Measurements from ENCODE around the gene CLDN20.
"Not testable (repeated sequence)": the region's sequence is repeated elsewhere in the genome, so short reads cannot be mapped to it uniquely, and the experiment has no call there.

The CLDN20 gene, protein sequence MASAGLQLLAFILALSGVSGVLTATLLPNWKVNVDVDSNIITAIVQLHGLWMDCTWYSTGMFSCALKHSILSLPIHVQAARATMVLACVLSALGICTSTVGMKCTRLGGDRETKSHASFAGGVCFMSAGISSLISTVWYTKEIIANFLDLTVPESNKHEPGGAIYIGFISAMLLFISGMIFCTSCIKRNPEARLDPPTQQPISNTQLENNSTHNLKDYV

GRCh38 chr6:155263373-155264063 lies at the start of gene CLDN20:
Gene CLDN20 (plus strand): TSS chr6:155264013. CDS start chr6:155275720, 11,707 bp downstream.
- in situ Hi-C loops (cut with HindIII; ENCODE audit: low sequenced_read_pairs) = no loop called here

DNA sequence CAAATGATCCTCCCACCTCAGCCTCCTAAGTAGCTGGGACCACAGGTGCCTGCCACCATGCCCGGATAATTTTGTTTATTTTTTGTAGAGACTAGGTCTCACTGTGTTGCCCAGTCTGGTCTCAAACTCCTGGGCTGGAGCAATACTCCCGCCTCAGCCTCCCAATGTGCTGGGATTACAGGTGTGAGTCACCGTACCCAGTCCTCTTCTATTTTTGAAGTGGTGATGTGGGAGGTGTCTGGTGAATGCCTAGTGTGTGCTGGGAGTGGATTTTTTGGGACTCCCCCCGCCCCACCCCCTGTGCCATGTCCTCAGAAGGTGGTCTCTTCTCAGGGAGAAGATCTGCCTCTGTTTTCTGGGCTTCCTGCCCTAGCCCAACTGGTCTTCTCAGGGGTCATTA lies 47.9 kb upstream of the CLDN20 start:
- in situ Hi-C loops (cut with HindIII; ENCODE audit: low sequenced_read_pairs) = no loop called here

DNA sequence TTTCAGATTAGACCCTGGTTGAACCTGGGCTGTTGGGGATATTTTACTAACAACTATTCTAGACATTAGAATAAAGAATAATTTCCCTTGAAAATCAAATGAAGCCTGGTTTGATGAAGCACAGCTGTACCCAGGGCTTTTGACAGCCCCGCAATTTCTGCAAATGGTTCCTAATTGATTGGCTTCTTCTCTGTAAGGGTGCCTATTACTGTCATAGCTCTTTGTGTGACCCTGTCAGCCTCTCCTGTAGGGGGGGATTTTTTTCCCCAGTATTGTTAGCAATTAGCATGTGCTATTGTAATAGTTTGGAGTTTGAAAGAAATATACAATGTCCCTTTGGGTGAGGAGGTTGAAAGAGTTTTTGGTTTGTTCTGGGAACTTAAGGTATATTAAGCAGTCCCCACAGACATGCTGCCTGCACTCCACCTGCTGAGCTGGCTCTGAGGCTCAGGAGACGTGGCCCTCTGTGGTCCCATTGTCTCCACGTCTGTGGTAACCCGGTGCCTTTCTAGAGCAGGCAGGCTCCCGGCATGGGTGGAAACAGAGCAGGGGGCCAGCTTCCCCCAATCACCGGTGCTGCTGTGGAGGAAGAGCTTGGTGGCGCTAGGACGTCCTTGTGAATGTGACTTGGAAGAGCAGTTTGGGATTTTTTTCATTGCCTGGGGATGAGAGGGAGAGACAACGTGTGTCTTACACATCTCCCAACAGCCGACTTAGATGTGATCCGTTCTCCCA lies 47.3 kb upstream of the CLDN20 start:
- in situ Hi-C loops (cut with HindIII; ENCODE audit: low sequenced_read_pairs) = no loop called here

DNA sequence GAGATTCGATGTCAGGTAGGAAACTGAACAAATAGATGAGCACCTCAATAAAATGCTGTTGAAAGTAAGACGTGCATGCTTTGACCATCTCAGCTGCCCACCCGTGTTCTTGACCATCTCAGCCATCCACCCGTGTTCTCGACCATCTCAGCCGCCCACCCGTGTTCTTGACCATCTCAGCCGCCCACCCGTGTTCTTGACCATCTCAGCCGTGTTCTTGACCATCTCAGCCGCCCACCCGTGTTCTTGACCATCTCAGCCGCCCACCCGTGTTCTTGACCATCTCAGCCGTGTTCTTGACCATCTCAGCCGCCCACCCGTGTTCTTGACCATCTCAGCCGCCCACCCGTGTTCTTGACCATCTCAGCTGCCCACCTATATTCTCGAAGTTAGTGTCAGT lies 45.1 kb upstream of the CLDN20 start:
- in situ Hi-C loops (cut with HindIII; ENCODE audit: low sequenced_read_pairs) = not testable (repeated sequence)

DNA sequence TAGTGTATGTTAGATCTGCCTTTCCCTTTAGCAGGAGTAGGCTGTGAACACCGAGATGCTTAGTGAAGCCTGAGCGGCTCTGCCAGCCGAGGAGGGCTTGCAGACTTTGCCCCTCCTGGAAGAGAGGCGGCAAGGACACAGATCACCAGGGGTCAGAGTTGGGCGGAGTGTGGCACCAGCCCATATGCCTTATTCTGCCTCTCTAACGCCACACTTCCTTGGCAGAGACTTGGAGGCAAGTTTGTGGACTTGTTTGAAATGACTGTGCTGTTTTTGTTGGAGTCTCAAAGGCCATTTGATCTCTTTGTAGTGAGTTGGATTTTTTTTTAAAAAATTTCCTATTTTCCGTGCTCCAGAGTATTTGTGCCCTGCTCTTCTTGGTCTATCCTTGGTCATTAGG lies 44.5 kb upstream of the CLDN20 start:
- in situ Hi-C loops (cut with HindIII; ENCODE audit: low sequenced_read_pairs) = no loop called here

GRCh38 chr6:155219858-155220301 lies 43.9 kb upstream of the CLDN20 start:
- in situ Hi-C loops (cut with HindIII; ENCODE audit: low sequenced_read_pairs) = no loop called here

GRCh38 chr6:155221086-155221485 lies 42.7 kb upstream of the CLDN20 start:
- in situ Hi-C loops (cut with HindIII; ENCODE audit: low sequenced_read_pairs) = no loop called here

DNA sequence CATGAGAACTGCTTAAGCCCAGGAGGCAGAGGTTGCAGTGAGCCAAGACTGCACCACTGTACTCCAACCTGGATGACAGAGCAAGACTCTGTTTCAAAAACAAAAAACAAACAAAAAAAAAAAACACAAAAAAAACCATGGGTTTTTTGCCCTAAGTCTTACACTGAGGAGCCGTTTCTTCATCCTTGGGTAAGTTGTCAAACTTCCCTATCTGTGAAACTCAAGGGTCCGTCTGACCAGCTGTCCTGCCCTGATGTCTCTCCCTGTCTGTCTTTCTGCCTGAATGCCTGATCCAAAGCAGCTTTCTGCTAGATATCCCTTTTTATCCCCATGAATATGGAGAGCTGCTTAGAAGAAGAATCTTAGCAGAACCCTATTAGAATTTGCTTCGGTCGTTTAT lies 41.3 kb upstream of the CLDN20 start:
- in situ Hi-C loops (cut with HindIII; ENCODE audit: low sequenced_read_pairs) = no loop called here

DNA sequence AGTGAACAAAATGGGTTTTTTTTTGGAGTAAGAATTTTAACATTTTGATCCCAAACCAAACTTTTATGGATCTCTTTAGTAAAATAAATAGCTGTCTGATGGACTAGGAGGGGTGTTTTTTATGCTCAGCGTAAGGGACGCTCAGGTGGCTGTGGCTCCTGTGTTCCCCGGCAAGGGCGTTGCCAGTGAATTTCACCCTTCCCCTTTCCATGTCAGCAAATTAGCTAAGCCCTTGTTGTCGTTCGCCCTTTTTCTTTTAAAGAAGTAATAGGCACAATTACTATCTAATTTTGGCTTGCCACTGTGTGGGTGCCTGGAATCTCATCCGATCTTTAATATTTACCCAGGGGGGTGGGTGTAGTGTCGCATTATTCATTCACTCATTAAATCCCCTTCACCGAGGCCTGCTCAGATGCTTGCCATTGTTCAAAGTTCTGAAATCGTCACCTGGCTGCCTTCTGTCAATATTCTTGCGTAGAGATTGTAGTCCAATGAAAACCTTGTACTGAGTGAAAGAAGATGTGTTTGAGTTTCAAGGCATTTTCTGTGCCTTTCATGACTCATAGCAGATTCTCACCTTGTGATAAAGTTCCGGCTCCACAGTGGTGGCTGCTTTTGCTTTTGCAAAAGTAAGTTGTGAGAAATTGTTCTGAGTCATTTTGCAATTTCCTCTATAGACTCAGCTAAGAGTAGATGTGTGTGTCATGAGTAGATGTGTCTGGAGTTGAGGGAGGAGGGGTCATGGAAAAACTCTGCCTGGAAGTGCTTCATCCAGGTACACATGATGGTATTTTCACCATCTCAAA lies 40.0 kb upstream of the CLDN20 start:
- in situ Hi-C loops (cut with HindIII; ENCODE audit: low sequenced_read_pairs) = no loop called here

GRCh38 chr6:155224618-155225017 lies 39.2 kb upstream of the CLDN20 start:
- in situ Hi-C loops (cut with HindIII; ENCODE audit: low sequenced_read_pairs) = no loop called here

GRCh38 chr6:155227046-155227445 lies 36.8 kb upstream of the CLDN20 start:
- in situ Hi-C loops (cut with HindIII; ENCODE audit: low sequenced_read_pairs) = no loop called here

DNA sequence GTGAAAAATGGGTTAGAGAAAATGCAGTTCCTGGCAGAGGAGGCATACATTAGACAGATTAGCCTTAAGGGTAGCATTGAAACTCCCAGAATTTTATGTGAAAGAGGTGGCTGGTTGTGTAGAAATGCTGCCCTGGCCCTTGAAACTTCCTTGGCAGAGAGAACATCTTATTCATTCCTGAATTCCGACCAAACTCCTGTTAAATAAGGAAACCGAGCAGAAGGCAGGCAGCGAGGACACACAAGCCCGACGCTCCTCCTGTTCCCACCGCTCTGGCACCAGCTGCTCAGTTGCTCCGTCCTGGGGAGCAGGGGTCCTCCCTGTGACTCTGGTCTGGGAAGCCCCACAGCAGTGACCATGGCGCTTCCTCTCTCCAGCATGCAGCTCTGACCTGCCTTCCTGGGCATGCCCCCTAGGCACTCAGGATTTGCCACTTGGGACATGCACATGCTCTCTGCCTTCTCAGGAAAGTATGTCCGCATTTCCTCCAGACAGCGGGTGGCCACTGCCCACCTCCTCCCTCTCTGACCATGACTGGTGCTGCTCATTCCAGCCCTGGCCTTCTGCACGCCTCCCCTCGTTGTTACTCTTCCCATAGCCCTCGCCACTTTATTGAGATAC lies 35.2 kb upstream of the CLDN20 start:
- in situ Hi-C loops (cut with HindIII; ENCODE audit: low sequenced_read_pairs) = no loop called here

- in situ Hi-C loops (cut with HindIII; ENCODE audit: low sequenced_read_pairs) = not testable (repeated sequence)
These were observed 32.8 kb upstream of the CLDN20 start for GRCh38 chr6:155230975-155231374.

- in situ Hi-C loops (cut with HindIII; ENCODE audit: low sequenced_read_pairs) = no loop called here
These were observed 31.0 kb upstream of the CLDN20 start for GRCh38 chr6:155232848-155233247.

DNA sequence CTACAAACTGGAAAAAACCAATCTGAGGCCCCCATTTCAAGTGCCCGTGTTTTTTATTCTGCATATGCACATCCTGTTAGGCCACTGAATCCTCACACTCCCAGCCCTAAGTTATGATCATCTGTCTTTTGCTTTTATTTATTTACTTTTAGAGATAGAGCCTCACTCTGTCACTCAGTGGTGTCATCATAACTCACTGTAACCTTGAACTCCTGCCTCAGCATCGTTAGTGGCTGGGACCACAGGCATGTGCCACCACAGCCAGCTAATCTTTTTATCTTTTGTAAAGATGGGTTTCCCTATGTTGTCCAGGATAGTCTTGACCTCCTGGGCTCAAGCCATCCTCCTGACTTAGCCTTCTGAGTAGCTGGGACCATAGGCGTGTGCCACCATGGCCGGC lies 29.6 kb upstream of the CLDN20 start:
- in situ Hi-C loops (cut with HindIII; ENCODE audit: low sequenced_read_pairs) = no loop called here

GRCh38 chr6:155234687-155235086 lies 29.1 kb upstream of the CLDN20 start:
- in situ Hi-C loops (cut with HindIII; ENCODE audit: low sequenced_read_pairs) = no loop called here

DNA sequence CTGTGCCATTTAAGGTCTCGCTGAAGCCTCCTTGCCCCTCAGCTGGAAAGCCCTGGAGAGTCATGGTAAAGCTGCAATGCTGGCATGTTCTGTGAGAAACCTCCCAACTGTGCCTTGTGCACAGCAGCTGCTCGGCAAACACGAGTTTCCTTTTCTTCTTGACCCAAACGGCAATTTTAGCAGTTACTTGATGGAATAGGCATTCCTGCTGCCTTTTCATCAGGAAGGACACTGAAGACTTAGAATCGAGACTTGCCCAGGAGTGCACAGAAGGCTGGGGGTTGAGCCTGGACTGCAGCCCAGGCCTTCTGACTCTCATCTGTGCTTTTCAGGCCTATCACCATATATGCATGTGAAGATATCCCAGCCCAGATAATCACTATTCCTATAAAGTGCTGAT lies 28.7 kb upstream of the CLDN20 start:
- in situ Hi-C loops (cut with HindIII; ENCODE audit: low sequenced_read_pairs) = no loop called here

GRCh38 chr6:155237613-155238012 lies 26.2 kb upstream of the CLDN20 start:
- in situ Hi-C loops (cut with HindIII; ENCODE audit: low sequenced_read_pairs) = no loop called here

GRCh38 chr6:155240905-155241600 lies 22.8 kb upstream of the CLDN20 start:
- in situ Hi-C loops (cut with HindIII; ENCODE audit: low sequenced_read_pairs) = no loop called here

DNA sequence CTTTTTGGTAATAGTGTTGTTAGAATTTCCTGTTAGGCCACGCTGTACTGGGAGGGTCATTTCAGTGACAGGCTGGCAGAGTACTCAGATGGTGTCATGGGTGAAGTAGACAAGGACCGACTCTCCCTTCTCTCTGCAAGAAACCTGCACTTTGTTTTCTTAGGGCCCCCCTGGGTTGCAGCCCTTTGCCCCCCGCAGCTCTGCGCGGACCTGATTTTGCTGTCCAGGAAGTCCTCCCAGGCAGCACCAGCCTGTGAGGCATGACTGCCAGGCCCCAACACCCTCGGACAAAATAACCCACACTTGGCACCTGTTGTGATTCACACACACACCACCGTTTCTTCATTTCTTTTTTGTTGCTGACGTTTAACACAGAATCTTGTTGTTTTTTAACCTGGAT lies 21.8 kb upstream of the CLDN20 start:
- in situ Hi-C loops (cut with HindIII; ENCODE audit: low sequenced_read_pairs) = no loop called here

Data from DLD1 (cell line).